GM15510 (cell line): ENCODE measurements around the gene ARPC5.
A peak's percentile ranks its signal among the peaks of the same experiment; 100 is the strongest.

ENCODE experiments used
- POLR2A ChIP-seq: IDR thresholded peaks from 3 replicates; pipeline ENCODE4 v1.6.1; 2011; ENCODE audit warnings: borderline replicate concordance; ENCODE audit not compliant: insufficient read length; ENCODE audit errors: extremely low read depth

Gene ARPC5

DNA sequence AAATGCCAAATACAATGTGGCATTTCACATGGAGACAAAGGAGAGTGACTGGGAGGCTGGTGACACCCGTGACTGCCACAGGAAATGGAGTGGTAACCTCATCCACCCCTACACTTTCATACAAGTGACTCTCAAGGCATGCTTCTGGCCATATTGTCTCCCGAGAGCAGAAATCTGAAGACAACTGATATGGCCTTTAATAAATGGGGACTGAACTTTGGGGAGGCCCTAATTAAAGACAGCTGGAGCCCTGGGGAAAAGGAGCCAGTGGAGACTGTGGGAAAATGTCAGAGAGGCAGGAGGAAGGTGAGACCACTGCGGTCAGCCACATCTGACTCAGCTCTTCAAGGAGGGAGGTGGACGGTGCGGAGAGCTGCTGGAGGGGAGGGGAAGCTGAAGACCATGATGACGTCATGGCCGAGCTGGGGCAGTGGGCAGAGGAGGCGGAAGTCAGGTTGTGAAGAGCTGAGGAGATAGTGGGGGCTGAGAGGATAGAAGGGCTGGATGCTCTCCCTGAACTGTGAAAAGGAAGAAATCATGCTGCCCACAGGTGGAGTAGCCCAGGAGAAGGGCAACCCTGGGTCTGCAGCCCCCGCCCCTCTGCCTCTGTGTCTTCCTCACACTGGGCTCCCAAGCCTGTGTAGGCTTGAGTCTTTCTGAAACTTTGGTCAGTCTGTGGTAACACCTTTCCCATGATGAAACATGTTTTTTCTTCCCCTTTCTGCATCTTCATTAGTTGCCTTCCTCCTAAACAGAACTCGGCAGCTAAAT lies 31.4 kb downstream of the ARPC5 start:
- no peak for TF ChIP-seq POLR2A

DNA sequence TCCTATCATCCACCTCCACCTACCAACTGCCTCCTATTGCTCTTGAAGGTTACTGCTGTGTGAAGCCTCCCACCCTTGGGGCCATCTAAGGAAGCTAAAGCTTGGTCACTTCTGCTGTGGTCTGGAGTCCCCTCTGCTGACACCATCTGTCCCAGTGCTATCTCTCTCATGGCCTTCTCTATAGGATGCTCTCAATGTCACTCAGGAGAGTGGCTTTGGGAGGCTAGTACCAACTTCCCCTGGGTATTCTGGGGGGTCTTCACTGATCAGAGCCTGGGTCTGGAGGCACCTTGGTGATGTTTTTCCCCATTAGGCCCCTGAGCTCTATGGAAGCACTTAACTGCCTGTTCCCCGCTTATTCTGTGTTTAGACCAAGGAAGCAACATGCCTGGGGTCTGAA lies 33.1 kb downstream of the ARPC5 start:
- TF ChIP-seq POLR2A, result no peak

DNA sequence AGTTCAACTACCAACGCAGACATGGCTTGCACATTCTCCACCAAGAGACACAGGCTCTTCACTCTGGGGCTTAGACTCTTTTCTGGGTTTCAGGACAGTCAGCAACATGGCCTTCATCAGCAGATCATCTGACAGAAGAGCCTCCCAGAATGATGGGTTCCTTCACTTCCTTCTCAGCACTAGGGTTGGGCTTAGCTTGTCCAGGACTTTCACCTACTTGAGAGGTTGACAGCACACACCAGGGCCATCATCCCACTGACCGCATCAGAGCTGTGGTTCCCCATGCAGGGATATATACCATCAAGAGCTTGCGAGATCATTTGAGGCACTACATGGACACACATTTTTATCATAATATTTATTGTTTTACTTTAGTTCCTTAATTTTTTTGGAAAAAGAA lies 34.9 kb downstream of the ARPC5 start:
- no peak for TF ChIP-seq POLR2A

DNA sequence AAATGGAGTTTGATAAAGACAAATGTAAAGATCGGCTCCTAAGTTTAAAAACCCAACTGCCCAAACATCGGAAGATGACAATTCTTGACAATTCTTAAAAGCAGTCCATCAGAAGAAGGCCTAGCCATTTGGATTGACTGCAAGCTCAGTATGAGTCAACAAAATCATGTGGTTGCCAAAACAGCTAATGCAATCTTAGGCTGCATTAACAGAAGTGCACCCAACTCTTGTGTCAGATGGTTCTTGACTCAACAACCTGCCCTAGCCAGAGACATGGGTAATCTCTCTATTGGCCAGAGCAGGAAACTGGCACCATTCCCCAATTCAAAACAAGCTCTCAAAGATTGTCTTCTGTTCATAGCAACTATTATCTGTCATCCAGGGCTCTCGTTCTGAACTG lies 35.4 kb downstream of the ARPC5 start:
- no peak for TF ChIP-seq POLR2A

DNA sequence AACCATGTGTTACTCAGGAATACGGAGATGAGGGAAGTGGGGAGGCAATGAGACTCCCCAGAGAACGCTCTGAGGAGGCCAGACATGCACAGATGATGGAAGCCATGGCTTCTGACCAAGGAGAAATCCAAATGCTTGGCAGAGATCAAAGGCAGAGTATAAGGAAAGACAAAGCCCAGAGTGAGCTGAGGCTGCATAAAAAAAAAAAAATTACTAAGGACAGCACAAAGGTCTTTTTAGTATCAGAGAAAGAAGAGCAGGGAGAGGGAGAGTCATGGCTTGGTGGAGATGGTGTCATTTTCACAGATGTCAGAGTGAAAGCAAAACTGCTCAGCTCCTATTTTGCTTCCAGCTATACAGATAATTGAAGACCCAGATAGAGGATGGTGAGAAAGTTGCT lies 37.2 kb downstream of the ARPC5 start:
- TF ChIP-seq POLR2A, result no peak

DNA sequence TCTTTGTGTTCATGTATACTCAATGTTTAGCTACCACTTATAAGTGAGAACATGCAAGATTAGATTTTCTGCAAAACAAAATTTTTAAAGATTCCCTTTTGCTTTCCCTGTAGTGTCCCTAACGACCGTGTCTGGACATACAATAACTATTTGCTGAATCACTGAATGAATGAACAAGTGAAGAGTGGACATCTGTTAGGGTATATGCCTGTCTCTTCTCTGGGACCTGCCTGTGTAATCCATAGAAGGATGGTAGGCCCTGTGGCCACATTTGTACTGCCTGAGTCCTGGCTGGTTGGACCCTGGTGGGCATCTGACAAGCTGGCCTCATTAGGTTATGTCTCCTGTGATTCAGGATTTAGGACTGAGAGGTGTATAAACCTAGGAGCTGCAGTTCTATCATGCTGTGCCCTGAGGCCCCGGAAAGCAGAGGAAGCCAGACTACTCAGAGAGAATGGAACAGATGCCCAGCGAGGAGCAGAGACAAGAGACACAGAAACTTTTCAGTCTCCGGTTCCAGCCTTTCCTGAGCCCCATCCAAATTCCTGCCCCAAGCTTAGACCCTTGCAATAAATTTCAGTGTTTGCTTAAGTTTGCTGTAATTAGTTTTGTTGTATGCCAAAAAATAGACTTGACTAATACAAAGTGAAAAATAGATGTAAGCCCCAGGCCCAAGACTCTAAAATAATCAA lies 37.8 kb downstream of the ARPC5 start:
- no peak for TF ChIP-seq POLR2A

DNA sequence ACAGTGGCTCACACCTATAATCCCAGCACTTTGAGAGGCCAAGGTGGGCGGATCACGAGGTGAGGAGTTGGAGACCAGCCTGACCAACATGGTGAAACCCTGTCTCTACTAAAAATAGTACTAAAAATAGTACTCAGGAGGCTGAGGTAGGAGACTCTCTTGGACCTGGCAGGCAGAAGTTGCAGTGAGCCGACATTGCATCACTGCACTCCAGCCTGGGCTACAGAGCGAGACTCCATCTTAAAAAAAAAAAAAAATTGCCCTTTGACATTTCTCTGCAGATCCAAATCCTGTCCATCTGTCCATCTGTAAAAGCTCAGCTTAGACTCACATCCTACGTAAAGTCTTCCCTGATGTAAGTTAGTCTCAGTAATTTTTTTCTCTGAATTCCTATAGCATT lies 39.1 kb downstream of the ARPC5 start:
- TF ChIP-seq POLR2A, result no peak

DNA sequence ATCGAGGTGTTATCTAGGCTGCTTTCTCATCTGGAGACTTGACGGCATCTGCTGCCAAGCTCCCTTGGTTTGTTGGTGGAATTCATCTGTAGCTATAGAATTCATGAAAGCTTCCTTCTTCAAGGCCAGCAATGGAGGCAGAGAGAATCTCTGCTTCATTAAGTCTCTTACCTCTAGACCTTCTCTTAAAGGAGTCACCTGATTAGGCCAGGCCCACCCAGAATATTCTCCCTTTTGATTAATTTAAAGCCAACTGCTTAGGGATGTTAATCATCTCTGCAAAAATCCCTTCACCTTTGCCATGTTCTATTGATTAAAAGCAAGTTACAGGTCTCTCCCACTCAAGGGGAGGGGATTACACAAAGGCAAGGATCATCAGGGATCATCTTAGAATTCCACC lies 40.0 kb downstream of the ARPC5 start:
- TF ChIP-seq POLR2A, result no peak

DNA sequence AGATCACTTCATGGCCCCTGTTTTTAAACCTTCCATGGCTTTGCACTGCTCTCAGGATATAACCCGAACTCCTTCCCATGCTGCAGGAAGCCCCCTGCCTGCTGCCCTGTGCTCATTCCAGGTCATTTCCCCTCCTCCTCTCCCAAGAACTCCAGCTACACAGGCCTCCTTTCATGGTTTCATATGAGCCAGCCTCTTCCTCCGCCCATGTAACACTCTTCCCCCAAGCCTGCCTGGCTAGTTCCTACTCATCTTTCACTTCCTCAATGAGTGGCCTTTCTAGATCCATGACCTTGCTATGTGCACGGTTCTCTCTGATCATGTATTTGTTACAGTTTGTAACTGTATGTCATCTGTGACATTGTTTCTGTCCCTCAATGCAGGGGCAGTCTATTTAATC lies 42.2 kb downstream of the ARPC5 start:
- TF ChIP-seq POLR2A, result no peak

DNA sequence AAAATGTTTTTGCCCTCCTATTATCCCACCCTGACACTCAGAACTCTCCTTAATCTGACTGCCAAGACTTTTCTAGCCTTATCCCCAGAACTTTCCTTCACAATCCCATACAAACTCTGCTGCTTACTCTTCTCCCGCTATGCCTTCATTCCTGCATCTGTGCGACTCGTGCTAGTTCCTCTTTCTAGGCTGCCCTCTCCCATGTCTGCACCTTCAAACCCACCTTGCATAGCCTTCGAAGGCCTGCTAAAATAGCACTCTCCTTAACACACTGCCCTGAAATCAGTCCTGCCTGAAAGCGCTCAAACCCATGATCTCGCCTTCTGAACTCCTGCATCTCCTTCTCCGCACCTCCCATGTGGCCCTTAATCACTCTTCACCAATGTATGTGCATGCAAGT lies 42.9 kb downstream of the ARPC5 start:
- no peak for TF ChIP-seq POLR2A

DNA sequence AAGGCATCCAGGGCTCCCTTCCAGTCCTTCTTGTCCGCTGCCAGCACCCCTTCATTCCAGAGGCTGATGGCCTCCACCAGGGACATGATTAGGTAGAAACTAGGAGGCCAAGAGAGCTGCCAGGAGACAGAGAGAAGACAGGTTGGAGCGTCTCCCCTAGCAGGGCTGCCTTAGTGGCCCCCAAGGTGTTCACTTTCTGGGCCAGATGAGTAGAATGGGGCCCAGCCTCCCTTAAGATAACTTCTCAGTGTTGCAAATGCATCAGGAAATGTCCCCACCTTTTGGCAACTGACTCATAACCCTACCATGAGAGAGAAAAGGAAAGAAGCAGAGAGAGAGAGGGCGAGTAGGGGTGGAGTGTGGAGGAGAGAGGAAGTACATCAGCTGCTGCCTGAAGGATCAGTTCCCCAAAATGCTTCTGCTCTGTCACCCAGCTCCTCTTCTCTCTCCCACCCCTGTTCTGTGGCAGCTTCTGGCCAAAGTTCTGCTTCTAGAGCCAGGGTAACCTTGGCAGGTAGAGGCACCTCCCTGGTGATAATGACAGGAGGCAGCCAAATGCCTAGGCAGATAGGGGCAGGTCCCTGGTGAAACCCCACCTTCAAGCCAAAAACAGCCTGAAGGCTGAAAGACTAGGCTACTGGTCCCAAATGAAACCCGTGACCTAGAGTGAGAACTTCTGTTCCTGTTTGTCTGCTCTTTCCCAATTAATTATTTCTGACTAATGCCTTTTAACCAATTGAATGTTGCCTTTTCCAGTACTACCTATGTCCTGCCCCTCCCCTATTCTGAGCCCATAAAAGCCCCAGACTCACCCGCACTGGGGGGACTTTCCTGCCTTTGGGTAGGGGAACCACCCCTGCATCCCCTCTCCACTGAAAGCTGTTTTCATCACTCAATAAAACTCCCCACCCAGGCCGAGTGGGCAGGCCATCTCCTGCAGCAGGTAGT lies 45.1 kb downstream of the ARPC5 start, which contains the start of gene NCF2:
Gene NCF2 (minus strand): TSS at position 216 of the 948 bp plus-strand sequence. CDS start 130 bp downstream, at position 86.
- TF ChIP-seq POLR2A, result peak; percentile 33

DNA sequence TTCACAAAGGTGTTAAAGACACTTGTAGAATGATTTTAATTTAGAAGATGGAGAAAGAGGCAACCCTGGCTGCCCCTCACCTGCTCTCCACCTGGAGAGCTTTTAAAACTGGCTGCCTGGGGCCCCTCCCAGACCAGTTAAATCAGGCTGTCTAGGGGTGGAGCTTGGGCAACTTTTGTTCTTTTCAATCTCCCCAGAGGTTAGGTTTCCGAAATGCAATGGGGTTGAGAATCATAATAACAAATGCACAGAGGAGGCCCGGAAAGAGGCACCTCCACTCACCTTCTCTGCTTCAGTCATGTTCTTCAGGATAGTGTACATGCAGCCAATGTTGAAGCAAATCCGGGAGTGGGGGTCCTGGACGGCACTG lies 45.7 kb downstream of the ARPC5 start:
- TF ChIP-seq POLR2A, result no peak

DNA sequence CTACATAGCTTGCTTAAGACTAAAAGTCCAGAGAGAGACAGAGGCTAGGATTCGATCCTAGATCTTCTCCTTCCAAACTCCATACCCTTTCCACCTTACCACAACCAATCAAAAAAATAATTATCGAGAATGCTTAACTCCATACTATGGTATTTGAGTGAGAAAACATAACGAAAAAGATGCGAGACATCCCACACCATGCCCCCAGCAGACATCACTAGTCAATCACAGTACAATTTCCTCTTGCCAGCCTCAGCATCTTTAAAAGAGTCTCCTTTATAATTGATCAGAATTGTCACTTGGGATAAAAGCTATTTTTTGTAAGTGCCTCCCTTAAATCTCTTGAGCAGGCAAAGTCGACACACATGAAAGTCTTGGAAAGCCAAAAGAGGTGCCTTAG lies 46.2 kb downstream of the ARPC5 start:
- no peak for TF ChIP-seq POLR2A

DNA sequence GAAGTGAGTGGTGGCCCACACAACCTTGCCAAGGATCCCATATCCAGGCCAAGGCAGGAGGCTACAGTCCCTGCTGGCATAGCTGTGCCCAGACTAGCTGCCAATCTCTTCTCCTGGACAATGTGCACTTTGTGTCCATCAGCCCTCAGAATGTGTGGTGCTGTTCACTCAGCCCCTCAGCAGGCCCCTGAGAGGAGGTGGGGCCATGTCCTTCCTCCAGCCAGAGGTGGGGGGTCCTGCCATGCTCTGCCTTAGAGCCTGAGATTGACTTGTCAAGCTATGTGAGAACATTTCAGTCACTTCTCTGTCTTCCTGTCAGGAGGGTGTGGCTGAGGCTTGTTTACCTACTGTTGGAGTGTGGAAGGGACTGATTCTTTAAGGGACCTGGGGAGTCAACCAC lies 46.8 kb downstream of the ARPC5 start:
- TF ChIP-seq POLR2A, result no peak

DNA sequence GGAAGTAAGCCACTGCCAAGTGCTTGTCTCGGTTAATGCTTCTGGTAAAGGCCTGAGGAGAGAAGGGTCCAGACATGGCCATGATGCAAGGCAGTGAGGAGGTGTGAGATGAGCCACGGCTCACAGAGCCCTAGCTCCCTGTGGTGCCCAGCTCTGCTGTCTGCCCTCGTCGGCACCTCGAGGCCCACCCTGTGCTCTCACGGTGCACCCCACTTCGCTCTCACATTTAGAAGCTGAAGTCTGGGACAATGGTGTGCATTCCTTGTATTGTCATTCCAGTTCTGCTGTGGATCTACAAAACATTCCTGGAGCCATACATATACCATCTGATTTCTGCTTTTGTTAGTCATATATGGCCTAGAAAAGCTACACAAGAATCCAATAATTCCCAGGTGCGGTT lies 48.7 kb downstream of the ARPC5 start:
- TF ChIP-seq POLR2A, result no peak
